ENCODE results near the gene IL10RB.
"Not testable (repeated sequence)": the region's sequence is repeated elsewhere in the genome, so short reads cannot be mapped to it uniquely, and the experiment has no call there.

The IL10RB gene

GRCh38 chr21:33238565-33239255, 27.5 kb upstream of the IL10RB start:
- Histone ChIP-seq H3K36me3 (no peaks in the 10 kb centered on the region; the same call in 1 of the 2 replicates), H3K27me3 (no peaks in the 10 kb centered on the region), H3K9me3 (no peaks in the 10 kb centered on the region; the same call in 1 of the 2 replicates), H3K4me1 (no peaks in the 10 kb centered on the region; the same call in 1 of the 2 replicates), H3K4me3 (ENCODE audit: low read depth, low read length) (no peak overlapping the region)
- TF ChIP-seq CTCF (IDR thresholded peaks at IDR 0.05; ENCODE audit: low read depth, low read length), result no peak
- no peak for DNase-seq

- H3K4me3 ChIP-seq (ENCODE audit: low read depth, low read length); DNase-seq; H3K4me1 ChIP-seq; H3K36me3 ChIP-seq; H3K9me3 ChIP-seq; H3K27me3 ChIP-seq: not testable (repeated sequence)
Measured at GRCh38 chr21:33239559-33240127, 26.5 kb upstream of the IL10RB start.

- Histone ChIP-seq H3K4me1 (no peaks in the 10 kb centered on the region; the same call in 1 of the 2 replicates), H3K4me3 (ENCODE audit: low read depth, low read length) (no peak overlapping the region), H3K27me3 (no peaks in the 10 kb centered on the region), H3K9me3 (no peaks in the 10 kb centered on the region; the same call in 1 of the 2 replicates), H3K36me3 (no peaks in the 10 kb centered on the region; the same call in none of the 2 replicates)
- no peak for DNase-seq
- TF ChIP-seq CTCF (IDR thresholded peaks at IDR 0.05; ENCODE audit: low read depth, low read length), result no peak
Measured at GRCh38 chr21:33240404-33240803, 25.8 kb upstream of the IL10RB start.

DNA sequence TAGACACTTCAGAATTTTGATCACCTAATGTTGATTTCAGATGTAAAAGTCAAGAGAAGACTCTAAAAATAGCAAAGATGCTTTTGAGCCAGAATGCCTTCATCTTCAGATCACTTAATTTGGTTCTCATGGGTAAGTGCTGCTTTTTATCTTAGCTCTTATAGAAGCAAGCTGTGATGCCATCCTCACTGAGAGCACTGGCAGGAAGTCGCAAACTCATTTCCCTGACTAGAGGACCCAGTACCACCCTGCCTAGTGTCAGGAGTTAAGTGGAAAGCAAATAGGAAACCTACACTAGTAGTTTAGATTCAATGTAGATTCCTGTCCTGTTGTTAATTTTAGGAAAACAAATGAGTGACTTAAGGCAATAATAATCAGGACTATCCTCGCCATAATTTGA, 24.3 kb upstream of the IL10RB start:
- Histone ChIP-seq H3K4me1 (no peaks in the 10 kb centered on the region; the same call in 1 of the 2 replicates), H3K27me3 (no peaks in the 10 kb centered on the region), H3K4me3 (ENCODE audit: low read depth, low read length) (no peak overlapping the region), H3K36me3 (peaks cover 6% of the 10 kb centered on the region), H3K9me3 (no peaks in the 10 kb centered on the region; the same call in 1 of the 2 replicates)
- no peak for DNase-seq
- TF ChIP-seq CTCF (IDR thresholded peaks at IDR 0.05; ENCODE audit: low read depth, low read length), result no peak

- not testable (repeated sequence) for H3K4me3 ChIP-seq (ENCODE audit: low read depth, low read length); H3K9me3 ChIP-seq; DNase-seq; H3K27me3 ChIP-seq; H3K4me1 ChIP-seq
- peaks cover 13% of the 10 kb centered on the region for H3K36me3 ChIP-seq
Measured at GRCh38 chr21:33242846-33243245, 23.3 kb upstream of the IL10RB start.

DNA sequence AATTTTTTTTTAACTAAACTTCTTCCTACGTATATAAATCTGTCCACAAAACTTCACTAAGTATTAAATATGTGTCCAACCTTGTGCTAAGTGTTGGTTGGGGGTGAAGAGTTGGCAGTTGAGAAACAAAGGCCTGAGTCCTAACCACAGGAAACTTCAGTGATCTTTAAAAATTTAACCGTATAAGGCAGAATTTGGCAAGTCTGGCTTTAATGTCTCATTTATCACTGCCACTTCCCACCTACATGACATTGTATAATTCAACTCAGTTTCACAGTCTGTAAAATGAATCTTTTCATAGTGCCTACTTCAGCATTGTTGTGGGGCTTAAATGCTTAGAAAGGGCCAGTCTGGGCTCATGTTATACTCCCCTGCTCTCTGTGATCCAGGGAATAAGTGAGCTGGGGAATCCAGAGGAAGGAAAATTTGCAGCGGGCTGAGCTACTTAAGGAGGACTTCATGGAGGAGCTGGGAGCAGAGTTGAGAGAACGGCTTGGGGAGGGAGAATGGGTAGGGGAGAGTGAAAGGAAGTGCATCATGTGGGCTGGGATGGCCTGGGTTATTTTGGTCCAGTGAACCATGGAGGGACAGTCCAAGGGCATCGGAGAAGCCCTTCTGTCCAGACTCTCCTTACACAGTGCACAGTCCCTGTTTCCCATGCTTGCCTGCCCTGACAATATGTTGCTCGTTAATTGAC, 21.9 kb upstream of the IL10RB start:
- H3K27me3 ChIP-seq, result no peaks in the 10 kb centered on the region
- no peaks in the 10 kb centered on the region for H3K4me1 ChIP-seq
- TF ChIP-seq CTCF (IDR thresholded peaks at IDR 0.05; ENCODE audit: low read depth, low read length), result no peak
- H3K9me3 ChIP-seq, result no peaks in the 10 kb centered on the region
- peaks cover 19% of the 10 kb centered on the region for H3K36me3 ChIP-seq
- no peak overlapping the region for H3K4me3 ChIP-seq (ENCODE audit: low read depth, low read length)
- no peak for DNase-seq

DNA sequence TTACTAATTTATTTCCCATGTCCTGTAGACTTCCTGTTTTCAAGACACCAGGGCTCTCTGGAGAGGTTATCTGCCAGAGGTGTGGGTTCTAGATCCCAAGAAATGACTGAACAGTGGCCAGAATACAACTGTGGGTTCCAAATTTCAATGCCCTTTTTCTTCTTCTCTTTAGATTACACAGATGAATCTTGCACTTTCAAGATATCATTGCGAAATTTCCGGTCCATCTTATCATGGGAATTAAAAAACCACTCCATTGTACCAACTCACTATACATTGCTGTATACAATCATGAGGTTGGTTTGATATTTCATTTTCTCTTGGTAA, 21.4 kb upstream of the IL10RB start:
- TF ChIP-seq CTCF (IDR thresholded peaks at IDR 0.05; ENCODE audit: low read depth, low read length), result no peak
- no peaks in the 10 kb centered on the region for H3K4me1 ChIP-seq
- no peak for DNase-seq
- no peaks in the 10 kb centered on the region for H3K9me3 ChIP-seq
- H3K4me3 ChIP-seq (ENCODE audit: low read depth, low read length), result no peak overlapping the region
- peaks cover 19% of the 10 kb centered on the region for H3K36me3 ChIP-seq
- no peaks in the 10 kb centered on the region for H3K27me3 ChIP-seq
